C4-2B (cell line): Measurements from ENCODE around the gene PAX6.

Experiments used
- H3K27ac ChIP-seq: fragments of 450-650 bp; 2 replicates; pipeline ENCODE4 v1.5.1; 2017
- CTCF ChIP-seq: fragments of 450-650 bp; conservative IDR thresholded peaks from 2 replicates; pipeline ENCODE4 v1.5.1; 2017; ENCODE audit warnings: mild to moderate bottlenecking
- ZFX ChIP-seq: fragments of 450-650 bp; IDR thresholded peaks from 2 replicates; pipeline ENCODE4 v1.6.1; 2017

The PAX6 gene

GRCh38 chr11:31825838-31826484, 14.8 kb upstream of the PAX6 start:
- H3K27ac ChIP-seq: no peak overlapping the region
- TF ChIP-seq ZFX (no peak), CTCF (no peak)

GRCh38 chr11:31824879-31825837, 14.0 kb upstream of the PAX6 start:
- no peak overlapping the region for H3K27ac ChIP-seq
- no peak for TF ChIP-seq ZFX
- TF ChIP-seq CTCF: no peak

GRCh38 chr11:31824332-31824878, 13.3 kb upstream of the PAX6 start:
- TF ChIP-seq CTCF (no peak), ZFX (no peak)
- H3K27ac ChIP-seq: no peak overlapping the region

- H3K27ac ChIP-seq: no peak overlapping the region
- TF ChIP-seq CTCF (no peak), ZFX (no peak)
Observed at GRCh38 chr11:31823644-31824331, 12.7 kb upstream of the PAX6 start.

- TF ChIP-seq CTCF: no peak
- TF ChIP-seq ZFX: no peak
- H3K27ac ChIP-seq: no peak overlapping the region
Observed at GRCh38 chr11:31822927-31823643, 12.0 kb upstream of the PAX6 start.

- H3K27ac ChIP-seq: no peak overlapping the region
- TF ChIP-seq ZFX (no peak), CTCF (no peak)
Observed at GRCh38 chr11:31822175-31822926, 11.2 kb upstream of the PAX6 start.
